Mucosa of gallbladder (tissue), 1 donor: ENCODE results near the gene RAD1. TPM values are rescaled to one million over a fixed set of nuclear protein-coding genes. Genes with fewer than 3 reads are reported as not detected.

Experiments
- DNase-seq: peaks from one replicate; pipeline ENCODE4 v3.0.0-alpha.2; 2020; ENCODE audit warnings: low spot score
- total RNA-seq: library from RNA; stranded (reverse); gene quantifications from one replicate; pipeline ENCODE4 v1.2.1, GENCODE V29; 2021
- donor health status: DM: no; HTN: no; CAD: no.

RAD1 gene
- total RNA-seq, 1 donor from 2014 or later, result 16.9 TPM

- DNase-seq, result no peak
Observed at GRCh38 chr5:34863946-34864345, 51.4 kb downstream of the RAD1 start.

- DNase-seq, result no peak
Observed at GRCh38 chr5:34859253-34859652, 56.1 kb downstream of the RAD1 start.

DNA sequence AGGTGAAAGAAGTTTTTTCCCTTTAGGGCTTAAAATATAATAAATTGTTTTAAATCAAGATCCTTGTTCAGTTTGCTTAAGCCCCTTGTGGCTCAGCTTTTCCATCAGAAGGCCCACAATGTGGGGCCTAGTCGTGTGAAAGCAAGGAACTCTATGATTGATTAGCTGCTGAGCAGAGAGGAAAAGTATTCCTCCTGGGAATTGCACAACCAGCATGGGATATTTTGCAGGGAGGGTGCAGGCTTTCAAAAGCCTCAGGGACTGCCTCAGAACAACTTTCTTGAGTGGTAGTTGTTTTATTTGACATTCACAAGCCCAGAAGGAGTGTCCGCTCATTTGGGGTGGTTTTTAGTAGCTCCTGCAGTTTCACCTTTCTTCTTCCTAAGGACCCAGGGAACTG, 56.5 kb downstream of the RAD1 start:
- no peak for DNase-seq

DNA sequence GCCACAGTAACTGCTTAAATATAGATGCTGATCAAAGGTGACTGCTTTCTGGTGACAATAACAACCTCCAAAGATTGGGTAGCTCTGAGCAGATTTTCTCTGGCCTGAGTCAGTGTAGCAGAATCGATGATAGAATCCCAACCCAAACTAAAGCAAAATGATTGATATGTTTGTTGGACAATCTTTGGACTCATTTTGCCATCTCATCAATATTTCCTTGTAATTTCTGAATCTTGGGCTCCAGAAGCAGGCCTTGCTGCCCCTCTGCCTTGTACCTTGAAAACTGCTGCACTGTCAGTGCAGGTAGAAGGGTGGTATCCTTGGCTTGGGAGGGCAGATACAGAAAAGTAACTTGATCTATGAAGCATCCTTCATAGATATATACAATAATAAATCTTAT, 57.4 kb downstream of the RAD1 start:
- DNase-seq, result no peak

DNA sequence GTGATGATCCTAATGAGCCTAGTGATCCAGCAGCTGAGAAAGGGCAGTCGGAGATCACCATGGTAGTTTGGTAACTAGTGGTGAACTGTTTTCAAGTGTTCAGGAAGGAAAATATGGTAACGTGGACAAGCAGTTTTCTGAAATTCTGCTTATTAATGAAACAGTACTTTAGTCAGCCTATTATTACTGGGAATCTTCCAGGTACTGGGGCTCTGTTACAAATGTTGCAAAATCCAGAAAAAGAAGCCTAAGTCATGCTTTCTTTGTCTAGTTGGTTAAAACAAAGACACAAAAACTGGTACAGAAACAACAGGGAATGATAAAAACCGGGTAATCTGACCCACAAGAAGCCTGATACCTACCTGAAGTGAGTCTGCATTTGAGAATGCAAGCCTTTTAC, 58.1 kb downstream of the RAD1 start:
- no peak for DNase-seq

Other genes starting within 250 kb of the RAD1 start
- 1.6 TPM for gene TTC23L, start 76.3 kb downstream of the RAD1 start, total RNA-seq
- 11.6 TPM for gene BRIX1, start 207 bp upstream of the RAD1 start, total RNA-seq
- gene DNAJC21, start 14.1 kb upstream of the RAD1 start, total RNA-seq, result 47.0 TPM
- gene AGXT2, start 132.4 kb upstream of the RAD1 start, total RNA-seq, result 6.6 TPM